Stimulated activated CD8-positive, alpha-beta memory T cell treated with anti-CD3 and anti-CD28 coated beads, Interleukin-4, amount 100 ng/mL, for 48 hours (primary cell): ENCODE measurements around the gene ARMC9.

ENCODE experiments used
- DNase-seq: peaks from one replicate; pipeline ENCODE4 v3.0.0-alpha.2; 2020

ARMC9 gene

DNA sequence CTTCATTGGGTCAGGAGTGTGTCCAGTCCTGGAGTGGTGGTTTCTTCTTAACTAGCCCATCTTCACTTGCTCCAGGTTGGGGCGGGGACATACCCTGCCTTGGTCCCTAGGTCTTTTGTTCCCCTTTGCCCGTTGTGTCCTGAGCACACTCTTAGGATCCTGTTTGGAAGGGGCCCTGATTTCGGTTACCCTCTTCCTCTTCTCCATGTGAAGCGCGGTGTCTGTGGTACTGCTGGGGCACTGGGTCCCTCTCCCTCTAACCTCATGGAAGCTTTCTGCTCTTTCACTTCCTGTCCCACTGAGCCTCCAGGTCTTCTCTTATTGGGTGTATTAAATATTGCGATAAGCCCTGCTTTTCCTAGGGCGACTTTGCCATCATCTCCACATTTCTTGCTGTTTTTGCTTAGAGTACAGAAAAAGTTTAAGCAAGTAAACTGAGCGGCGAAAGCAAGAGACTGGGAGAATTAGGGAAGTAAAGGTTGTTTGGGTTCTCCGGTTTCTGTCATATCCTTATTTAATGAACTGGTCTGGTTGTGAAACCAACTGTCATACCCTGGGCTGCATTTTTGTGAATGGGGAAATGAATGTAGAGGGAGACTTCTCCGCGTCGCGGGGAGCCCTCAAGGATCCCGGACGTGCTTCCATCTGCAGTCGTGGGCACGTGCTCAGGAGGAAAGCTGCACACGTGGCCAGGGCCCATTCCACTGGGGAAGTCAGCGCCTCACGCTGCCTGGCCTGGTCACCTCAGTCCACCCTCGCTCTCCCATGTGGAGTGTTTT is 123.3 kb downstream of the ARMC9 start:
- DNase-seq, result no peak

DNA sequence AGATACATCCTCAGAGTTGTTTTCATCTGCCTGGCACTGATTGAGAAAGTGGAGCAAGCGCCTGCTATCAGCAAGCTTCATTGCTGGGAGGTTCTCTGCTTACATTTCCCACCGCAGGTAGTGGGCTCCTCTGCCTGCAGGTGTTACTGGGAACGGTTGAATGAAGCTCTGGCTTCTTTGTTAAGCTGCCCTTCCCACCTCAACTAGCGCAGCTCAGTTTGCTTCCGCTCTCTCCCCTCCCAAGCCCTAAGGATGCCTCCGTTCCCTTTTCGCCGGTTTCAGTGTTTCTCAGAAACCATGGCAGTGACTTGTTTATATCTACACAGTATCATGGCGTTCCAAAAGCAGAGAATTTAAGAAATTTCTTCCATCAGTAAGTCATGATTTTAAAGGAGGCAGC is 124.9 kb downstream of the ARMC9 start:
- no peak for DNase-seq

DNA sequence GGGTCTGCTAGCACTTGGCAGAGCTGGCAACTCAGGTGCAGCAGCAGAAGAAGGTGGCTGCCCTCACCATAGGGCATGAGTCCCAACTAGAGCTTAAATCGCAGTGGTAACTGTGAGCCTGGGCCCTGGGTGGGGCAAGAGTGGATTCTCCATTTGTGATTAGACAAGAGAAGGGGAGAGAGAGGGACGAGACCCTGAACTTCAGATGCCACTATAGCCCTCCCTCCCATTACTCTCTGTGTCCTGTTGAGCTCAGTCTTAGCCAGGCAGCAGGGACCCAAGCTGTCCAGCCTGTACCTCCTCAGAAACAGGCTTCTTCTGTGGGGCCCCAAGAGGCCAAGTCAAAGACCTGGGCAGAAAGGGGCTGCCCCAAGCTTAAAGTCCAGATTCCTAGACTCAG is 127.4 kb downstream of the ARMC9 start:
- no peak for DNase-seq

DNA sequence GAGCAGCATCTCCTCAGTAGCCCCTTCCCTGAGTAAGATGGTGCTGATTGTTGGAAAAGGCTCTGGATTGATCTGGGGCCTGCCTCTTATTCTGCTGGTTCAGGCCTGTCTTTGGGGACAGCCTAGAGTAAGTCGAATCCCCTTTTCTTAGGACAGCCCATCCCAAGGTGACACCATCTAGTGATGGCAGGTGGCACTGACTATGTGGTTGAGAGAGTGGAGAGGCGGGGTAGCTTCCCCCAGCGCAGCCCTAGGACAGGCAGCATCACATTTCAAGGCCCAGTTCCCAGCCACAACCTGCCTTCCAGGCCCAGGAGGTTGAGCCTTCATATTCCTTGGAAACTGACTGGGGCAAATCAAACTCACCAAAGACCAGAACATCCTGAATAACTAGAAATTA is 128.0 kb downstream of the ARMC9 start:
- no peak for DNase-seq

DNA sequence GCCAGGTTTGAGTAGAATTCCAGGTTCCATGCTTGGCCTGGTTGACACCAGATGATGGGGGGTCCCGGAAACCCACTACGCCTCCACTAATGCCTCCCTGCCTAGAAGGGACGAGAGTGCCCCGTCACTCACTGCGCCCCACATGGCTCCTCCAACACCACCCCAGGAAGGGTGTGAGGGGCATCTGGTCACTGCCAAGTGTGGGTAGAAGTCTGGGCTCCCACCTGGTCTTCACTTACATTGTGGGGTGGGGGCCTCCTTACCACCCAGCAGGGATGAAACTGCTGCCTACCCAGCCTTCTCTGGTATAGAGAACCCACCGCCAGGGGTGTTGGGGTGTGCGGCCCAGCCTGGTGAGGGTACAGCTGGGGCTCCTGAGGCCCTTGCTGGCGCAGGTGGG is 131.9 kb downstream of the ARMC9 start:
- DNase-seq, result no peak

DNA sequence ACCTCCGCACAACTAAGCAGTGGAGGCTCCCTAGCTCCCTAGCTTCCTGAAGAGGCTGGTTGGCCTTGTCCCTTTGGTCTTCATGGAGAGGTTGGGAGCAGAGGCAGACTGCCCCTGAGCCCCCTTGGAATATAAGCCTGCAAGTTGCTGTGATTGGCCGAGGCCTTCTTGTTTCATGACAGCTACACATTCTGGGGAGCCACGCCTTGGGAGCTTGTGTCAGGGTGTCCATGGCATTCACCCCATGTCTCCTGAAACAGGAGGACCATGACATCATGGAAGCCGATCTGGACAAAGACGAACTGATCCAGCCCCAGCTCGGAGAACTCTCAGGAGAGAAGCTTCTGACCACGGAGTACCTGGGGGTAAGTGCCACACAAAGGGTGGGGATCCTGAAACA is 133.1 kb downstream of the ARMC9 start:
- no peak for DNase-seq

DNA sequence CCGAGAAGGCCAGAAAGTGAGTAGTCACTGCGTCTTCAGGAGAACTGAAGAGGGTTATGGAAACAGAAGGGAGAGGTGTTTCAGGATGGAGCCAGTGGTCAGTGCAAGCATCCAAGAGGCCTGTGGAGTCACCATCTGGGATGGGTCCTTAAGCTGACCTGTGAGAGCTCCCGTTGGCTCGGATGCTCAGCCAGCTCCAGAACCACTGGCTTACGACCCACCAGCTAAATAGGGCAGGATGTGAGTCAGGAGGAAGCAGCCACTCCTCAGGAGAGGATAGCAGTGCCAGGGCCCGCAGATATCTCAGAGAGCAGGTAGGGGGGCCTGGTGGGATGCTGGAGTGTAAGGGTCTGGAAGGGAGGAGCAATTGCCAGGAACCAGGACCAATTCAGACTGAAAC is 134.0 kb downstream of the ARMC9 start:
- DNase-seq, result no peak

DNA sequence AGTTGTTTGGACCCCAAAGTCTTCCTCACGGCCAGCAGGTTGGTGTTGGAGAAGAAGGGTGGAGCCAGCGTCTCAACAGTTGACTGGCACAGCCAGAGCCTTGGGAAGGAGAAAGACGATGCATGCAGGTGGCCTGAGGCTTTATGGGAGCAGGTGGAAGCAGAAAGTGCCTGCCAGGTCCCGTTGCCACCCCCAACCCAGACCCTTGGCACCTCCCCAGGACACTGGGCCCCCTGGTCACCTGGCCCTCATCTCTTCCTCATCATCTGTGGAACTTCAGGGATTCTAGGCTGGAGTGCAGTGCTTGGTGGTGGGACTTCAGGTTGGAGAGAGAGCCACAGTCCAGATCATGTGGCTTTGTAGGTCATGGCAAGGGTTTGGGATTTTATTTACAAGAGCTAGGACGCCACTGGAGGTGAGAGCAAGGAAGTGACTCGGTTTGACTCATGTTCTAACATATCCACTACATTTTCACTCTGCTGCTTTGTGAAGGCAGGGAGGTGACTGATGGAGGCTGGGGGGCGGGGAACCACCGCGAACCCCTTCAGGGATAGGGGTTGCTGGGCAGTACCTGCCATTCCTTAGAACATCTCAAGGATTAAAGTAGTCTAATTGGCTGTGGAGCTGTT is 134.6 kb downstream of the ARMC9 start:
- DNase-seq, result no peak

DNA sequence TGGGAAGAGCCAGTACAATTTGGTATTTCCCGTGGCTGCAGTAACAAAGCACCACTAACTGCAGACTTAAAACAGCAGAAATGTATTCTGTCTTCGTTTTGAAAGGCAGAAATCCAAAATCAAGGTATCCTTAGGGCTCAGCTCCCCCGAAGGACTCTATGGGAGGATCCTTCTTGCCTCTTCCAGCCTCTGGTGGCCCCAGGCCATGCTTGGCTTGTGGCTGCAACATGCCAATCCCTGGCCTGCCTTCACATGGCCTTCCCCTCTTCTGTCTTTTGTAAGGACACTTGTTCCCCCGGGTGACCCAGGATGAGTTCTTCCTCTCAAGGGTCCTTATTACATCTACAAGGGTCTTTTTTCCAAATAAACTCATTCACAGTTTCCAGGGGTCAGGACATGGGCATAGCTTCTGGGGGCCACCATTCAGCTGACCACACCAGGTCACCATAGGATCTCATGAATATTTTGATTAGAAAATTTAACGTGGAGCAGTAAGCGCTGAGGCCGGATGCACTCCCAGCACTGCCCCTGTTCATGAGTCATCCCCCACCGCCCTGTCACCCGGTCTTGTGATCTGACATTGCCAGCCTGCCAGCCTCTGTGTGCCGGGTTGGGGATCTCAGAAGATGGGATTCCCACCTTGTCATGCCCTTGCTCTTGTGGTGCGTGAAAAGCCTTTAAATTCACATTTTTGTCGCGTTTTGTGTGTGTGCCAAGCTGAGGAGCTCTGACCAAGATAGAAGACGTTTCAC is 135.9 kb downstream of the ARMC9 start:
- no peak for DNase-seq

DNA sequence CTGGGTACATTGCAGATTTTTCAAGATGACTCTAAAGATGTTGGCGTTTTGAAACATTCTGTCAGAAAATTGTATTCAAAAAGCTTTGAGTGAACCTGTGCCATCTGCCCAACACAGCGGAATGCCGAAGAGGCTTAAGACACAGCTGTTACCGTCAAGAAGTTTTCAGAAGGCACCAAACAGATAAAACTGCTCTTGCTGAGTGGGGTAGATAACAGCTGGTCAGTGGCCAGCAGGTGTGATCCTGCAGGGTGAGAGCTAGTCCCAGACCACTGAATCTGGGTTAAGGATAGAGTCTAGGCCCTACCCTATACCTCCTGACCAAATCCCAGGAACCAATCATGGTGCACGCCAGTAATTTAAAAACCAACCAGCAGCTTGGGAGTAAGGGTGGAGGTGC is 136.6 kb downstream of the ARMC9 start:
- DNase-seq, result no peak

DNA sequence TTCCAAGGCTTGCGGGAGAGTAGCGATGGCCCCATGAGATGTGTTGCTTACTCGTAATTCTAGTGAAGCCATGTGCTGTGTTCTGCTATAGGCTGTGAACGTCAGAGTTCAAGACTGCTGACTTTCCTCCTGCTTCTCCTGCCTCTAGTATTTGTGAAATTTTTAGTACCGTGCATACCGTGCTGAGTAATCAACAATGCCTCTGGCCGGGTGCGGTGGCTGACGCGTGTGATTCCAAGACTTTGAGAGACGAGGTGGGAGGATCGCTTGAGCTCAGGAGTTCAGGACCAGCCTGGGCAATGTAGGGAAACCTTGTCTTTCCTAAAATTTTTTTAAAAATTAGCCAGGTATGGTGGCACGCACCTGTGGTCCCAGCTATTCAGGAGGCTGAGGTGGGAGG is 137.2 kb downstream of the ARMC9 start:
- DNase-seq, result no peak

DNA sequence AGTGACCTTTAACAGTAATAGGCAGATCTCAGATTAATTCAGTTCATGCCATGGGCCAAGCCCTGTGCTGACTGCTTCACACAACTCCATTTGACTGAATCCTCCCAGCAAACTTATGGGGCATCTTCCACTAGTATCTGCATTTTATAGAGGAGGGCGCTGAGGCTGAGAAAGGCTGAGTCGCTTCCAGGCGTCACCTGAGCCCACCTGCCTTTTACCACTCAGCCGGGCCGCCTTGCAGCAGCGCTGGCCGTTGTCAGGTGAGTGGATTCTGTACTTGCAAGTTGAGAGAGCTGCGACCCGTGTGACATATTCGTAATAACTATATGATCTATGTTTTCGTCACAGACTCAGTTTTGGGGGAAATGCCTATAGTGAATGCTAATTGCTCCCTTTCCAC is 137.8 kb downstream of the ARMC9 start:
- no peak for DNase-seq

DNA sequence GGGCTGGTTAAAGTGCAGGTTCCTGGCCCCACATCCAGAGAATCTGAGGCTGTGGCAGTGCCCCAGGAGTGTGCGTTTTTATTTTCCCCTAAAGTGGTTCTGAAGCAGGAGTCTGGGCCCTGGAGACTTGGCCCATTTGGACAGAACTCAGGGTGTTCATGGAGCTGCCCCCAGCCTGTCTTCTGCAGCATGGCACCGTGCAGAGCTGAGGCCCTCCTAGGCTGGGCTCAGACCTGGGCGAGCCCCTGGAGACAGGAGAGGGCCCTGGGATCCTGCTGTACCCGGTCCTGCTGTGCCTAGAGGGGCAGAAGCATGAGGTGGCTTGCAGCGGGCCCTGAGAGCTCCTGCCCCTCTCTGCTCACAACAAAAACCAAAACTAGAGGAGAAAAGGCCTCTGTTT is 138.3 kb downstream of the ARMC9 start:
- DNase-seq, result no peak

DNA sequence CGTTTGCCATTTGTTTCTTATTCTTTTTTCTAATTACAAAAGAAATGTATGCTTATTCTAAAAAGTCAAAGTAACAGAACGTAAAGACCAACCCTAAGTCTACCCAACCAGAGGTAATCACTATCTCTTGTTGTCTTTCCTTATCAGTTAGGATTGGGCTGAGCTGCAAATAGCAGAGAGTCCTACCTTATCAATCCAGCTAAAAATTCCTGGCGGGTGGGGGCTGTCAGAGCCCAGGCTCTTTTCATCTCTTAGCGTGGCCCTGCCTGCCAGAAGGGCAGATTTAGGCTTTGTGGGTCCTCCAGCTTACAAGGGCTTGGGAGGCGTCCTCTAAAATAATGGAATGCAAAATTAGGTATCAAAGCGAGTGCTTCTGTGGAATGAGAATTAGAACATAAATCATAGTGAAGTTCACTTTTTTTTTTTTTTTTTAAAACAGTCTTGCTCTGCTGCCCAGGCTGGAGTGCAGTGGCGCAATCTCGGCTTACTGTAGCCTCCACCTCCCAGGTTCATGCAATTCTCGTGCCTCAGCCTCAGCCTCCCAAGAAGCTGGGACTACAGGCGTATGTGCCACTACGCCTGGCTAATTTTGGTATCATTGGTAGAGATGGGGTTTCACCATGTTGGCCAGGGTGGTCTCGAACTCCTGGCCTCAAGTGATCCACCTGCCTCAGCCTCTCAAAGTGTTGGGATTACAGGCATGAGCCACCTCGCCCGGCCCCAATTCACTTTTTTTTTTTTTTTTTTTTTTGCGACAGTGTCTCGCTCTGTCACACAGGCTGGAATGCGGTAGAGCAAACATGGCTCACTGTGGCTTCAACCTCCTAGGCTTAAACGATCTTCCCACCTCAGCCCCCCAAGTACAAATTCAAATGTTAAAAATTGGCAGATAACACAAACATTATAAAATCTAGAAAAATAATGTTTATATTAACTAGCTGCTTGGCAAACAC is 139.7 kb downstream of the ARMC9 start:
- DNase-seq, result no peak

DNA sequence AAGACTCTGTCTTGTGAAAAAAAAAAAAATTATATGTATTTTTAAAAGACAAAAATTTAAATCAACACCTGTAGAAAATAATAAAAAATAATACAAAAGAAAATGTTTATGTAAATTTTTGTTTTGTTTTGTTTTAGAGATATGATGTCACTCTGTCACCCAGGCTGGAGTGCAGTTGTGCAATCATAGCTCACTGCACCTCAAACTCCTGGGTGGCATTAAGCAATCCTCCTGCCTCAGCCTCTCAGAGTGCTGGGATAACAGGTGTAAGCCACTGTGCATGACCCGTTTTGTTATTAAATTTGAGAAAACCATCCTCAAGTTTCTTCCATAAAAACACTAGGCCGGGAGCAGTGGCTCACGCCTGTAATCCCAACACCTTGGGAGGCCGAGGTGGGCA is 140.9 kb downstream of the ARMC9 start:
- DNase-seq, result no peak

DNA sequence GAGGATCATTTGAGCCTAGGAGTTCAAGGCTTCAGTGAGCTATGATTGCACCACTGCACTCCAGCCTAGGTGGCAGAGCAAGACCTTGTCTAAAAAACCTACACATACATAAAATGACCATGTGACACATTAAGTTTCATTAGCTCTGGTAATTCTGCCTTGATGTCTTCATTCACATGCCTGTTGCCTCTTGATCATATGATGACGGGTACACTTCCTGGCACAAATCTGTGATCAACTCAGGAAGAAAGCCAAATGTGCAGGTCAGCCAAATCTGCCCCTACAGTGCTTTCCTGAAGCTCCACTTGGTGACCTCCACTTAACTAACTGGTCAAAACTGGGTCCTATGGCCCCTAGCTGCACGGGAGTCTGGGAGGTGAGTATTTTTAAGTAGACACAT is 142.7 kb downstream of the ARMC9 start:
- DNase-seq, result no peak

DNA sequence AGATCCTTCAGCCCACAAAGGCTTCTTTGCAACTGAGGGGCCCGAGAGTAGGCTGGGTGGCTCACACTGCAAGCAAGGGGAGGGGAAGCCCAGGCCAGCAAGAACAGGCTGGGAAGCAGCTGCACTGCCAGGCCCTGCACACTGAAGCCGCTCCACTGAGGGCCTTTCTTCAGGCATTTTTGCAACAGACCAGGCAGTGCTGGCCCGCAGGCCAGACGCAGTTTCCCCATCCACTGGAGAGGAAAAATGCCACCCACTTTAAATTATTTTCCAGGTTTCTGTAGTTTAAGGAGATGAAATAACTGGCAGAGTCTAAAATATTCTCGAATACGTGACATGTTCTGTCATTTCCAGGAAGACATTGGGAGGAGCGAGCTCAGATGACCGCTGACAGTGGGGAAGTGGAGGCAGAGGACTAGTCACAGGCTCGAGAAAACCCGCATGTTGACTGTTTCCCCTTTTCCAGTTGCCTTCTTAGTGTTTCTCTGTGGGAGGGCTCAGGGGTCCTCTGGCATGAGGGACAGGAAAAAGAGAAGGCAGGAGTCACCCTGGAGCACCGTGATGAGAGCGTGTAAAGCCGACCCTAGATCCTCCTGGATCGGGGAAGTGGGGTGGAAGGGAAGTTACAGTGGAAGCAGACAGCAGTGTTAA is 143.8 kb downstream of the ARMC9 start:
- no peak for DNase-seq

DNA sequence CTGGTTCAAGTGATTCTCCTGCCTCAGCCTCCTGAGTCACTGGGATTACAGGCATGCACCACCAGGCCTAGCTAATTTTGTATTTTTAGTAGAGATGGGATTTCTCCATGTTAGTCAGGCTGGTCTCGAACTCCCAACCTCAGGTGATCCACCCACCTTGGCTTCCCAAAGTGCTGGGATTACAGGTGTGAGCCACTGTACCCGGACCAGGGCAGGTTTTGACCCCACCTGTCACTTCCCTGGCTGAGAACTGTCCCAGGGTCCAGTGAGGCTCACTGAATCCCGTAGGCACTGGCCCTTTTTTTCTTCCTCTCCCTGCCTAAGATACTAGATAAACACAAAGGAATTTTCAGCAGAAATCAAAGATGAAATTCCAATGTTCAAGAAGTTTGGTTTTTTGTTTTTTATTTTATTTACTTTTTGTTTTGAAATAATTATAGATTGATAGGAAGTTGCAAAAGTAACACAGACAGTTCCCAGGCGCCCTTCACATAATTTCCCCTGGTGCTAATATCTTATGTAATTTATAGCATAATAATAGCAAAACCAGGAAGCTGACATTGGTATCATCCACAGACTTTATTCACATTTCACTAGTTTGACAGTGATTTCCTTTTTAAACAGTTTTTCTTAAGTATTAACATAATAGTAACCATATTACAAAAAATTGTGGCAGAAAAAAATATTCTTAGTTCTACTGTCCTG is 144.7 kb downstream of the ARMC9 start:
- DNase-seq, result no peak

DNA sequence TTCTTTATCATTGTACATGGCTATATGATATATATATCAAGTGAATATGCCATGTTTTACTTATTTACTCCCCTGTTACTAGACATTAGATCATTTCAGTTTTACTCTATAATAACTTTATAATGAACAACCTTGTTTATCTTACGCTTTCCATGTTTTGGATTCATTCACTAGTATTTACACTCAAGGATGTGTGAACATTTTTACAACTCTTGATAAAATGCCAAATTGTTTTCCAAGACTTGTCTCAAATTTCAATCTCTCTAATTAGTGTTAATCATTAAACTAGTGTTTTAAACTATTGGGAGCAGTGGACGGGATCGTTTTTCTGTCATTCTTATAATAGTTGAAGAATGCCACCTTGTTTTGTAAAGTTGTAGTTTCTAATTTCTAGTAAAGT is 145.6 kb downstream of the ARMC9 start:
- no peak for DNase-seq

DNA sequence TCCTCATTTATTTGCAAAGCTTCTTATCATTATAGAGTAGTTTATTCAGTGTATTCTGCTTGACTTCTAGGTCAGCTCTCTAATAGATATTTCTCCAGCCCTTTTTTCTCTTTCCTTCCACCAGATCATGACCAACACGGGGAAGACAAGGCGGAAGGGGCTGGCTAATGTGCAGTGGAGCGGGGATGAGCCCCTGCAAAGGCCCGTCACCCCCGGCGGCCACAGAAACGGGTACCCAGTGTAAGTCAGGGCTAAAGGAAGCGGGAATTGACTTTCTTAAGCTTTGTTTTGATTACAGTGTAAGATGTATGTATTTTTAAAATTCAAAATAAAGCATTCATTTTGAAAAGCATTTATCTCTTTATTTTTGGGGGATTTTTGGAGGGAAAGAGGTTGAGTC is 146.4 kb downstream of the ARMC9 start:
- no peak for DNase-seq

DNA sequence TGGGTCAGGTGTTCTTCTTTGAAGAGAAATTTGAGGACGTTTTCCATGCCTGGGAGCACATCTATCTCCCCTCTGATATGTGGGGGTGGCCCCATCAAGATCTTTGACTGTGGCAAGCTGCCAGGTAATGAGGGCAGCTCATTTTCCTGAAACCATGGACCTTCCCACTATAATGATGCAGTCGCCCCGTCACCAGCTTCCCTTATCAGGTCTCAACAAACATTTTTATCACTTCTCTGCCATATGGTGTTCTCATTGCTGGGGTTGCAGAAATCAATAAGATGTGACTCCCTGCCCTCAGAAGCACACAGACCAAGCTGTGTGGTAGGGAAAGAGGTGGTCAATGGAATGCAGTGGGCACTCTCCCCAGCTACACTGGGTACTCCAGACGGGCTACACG is 148.7 kb downstream of the ARMC9 start:
- DNase-seq, result no peak

DNA sequence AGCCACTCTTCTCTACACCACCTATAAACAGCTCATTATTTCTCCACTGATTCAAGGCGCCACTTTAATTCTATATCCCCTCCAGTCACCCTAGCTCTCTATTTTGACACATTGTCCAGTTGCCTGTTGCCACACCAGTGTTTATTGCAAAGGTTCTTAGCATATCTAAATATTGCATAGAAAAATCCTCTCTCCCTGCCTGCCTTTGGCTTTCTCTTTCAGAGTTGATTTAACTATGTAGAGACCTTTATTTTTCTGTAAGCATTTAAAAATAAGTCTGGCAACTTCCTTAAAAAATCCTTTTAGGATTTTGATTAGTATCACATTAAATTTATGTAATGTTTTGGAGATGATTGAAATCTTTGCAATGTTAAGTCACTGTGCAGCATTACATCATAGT is 149.2 kb downstream of the ARMC9 start:
- no peak for DNase-seq
